Gastroesophageal sphincter (tissue), 3 donors: ENCODE measurements around the gene HSPA6.
"Not testable (repeated sequence)": the region's sequence is repeated elsewhere in the genome, so short reads cannot be mapped to it uniquely, and the experiment has no call there.

Source experiments
- CTCF ChIP-seq, 4 experiments: fragments of 200-600 bp in 2 of 4; fragments of 450-650 bp in 2 of 4; sonication (generic) in 1 of 4; IDR thresholded peaks; one replicate each; pipeline ENCODE4 v1.5.1; 2017 to 2019; ENCODE audit warnings: antibody characterized with exemption in 4 of 4, mild to moderate bottlenecking in 2 of 4, moderate library complexity in 2 of 4
- EP300 ChIP-seq: sonication (generic); formaldehyde crosslinking; IDR thresholded peaks from one replicate; pipeline ENCODE4 v1.6.1; 2017; ENCODE audit warnings: antibody characterized with exemption, mild to moderate bottlenecking
- POLR2A ChIP-seq, 2 donors: fragments of 450-650 bp; IDR thresholded peaks; one replicate each; pipeline ENCODE4 v1.6.1; 2017; ENCODE audit warnings: antibody characterized with exemption in 2 of 2, mild to moderate bottlenecking in 2 of 2, moderate library complexity in 1 of 2
- POLR2AphosphoS5 ChIP-seq: sonication (generic); formaldehyde crosslinking; IDR thresholded peaks from one replicate; pipeline ENCODE4 v1.6.1; 2017; ENCODE audit warnings: antibody characterized with exemption

- peak in 2 of 4 experiments; percentile 19 to 21 for TF ChIP-seq CTCF (IDR thresholded peaks at IDR 0.05)
- TF ChIP-seq POLR2A (IDR thresholded peaks at IDR 0.05); EP300: not testable (repeated sequence)
- peak; percentile 19 for TF ChIP-seq POLR2AphosphoS5
These were observed 5.8 kb downstream of the HSPA6 start for GRCh38 chr1:161530158-161530557.
